NCI-H2227 treated with DMSO at 0.1 percent for 48 hours (cell line): ENCODE results near the gene COPS9.

ENCODE experiments used
- DNase-seq: peaks from one replicate; lab custom pipeline; 2025; lab: John Stamatoyannopoulos, UW

Gene COPS9

DNA sequence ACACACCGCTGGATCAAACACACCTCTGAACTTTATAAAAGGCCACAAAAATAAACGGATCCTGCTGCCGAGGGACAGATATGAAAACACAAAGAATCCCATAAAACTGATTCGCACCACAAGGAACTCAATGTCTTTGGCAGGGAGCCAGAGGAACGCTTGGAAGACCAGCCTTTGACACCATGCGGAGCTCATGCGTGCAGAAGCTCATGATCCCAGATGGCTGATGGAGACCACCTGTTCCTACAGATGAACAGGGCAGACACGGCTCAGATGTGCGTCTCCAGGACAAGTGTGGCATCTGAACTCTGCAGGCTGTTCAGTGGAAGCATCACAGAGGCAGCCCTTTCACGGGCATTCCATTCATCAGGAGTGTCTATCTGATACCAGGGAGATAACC lies 24.9 kb downstream of the COPS9 start:
- DNase-seq: no peak

DNA sequence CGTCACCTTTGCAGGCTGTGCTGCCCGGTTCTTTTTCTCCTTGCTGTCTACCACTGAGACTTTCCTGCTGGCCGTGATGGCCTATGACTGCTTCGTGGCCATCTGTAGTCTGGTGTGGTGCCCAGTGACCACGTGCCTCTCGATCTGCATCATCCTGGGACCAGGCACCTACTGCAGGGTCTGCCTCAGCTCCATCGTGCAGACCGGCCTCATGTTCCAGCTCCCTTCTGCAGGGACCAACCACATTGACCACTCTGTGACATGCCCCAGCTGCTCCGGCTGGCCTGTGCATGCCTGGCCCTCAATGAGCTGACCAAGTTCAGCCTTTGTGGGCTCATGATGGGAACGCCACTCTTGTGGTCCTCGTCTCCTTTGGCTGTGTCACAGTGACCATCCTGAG lies 26.7 kb downstream of the COPS9 start:
- no peak for DNase-seq

DNA sequence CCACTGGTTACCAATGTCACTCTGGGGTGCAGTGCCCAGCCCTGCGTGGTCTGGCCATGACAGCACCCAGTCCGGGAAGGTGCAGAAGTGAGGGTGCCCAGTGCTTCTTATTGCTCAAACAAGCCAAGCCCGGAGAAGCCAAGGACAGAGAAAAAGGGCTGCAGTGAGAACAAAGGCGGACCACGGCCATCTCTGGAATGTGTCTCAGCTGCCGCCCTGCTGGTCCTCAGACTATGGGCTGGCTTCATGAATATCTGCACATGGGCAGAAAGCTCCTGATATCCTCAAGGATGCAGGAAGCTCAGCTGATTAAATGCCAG lies 28.7 kb downstream of the COPS9 start:
- DNase-seq: no peak

DNA sequence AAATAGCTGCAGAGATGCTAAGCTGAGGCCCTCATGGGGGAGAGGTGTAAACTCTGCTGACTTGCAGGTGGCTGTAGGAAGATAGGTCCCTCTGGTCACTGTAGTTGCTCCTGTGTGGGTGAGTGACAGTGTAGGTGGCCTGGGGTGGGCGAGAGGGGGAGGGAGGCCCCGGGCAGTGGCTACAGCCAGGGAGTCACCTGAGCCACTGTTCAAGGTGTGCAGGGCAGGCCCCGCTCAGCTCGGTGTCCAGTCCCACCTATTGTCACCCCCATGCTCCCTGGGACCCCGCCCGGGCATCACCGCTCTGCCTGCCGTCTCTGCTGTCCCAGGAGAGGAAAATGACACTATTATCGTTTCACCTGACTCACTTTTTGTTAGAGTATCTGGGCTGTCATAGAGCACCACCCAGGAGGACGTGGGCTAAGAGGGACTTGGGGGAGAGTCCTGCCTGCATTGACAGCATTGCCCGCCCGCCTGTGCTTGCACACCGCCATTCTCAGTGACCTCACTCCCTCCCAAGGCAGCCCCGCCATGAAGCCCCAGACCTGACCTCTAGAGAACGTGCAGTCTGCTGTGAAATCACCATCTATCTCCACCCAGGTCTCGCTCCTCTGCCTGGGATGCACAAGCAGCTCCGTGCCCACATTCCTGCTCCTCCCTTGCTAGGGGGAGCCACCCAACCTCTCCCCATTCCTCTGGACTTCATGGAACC lies 29.2 kb downstream of the COPS9 start:
- DNase-seq: no peak

- no peak for DNase-seq
Observed at GRCh38 chr2:240105982-240106381, 30.1 kb downstream of the COPS9 start.

DNA sequence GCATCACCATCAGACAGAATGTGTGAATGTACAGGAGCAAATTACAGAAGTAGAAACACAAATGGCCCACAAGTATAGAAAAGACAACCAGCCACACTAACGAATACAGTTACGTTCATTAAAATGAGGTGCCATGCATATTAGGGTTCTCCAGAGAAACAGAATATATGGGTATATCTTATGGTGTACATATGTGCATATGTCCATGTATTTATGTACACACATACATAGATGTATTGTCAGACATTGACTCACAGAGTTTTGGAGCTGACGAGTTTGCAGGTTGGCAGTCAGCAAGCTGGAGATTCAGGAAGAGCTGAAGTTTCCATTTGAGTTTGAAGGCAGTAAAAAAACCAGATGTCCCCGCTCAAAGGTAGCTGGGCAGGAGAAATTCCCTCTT lies 33.0 kb downstream of the COPS9 start:
- no peak for DNase-seq

DNA sequence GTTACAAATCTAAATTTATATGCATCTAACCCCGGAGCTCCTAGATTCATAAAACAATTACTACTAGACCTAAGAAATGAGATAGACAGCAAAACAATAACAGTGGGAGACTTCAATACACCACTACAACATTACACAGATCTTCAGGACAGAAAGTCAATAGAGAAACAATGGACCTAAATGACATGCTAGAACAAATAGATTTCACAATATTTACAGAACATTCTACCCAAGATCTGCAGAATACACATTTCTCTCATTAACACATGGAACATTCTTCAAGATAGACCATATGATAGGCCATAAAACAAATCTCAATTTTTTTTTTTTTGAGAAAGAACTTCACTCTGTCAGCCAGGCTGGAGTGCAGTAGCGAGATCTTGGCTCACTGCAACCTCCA lies 37.8 kb downstream of the COPS9 start:
- DNase-seq: no peak

DNA sequence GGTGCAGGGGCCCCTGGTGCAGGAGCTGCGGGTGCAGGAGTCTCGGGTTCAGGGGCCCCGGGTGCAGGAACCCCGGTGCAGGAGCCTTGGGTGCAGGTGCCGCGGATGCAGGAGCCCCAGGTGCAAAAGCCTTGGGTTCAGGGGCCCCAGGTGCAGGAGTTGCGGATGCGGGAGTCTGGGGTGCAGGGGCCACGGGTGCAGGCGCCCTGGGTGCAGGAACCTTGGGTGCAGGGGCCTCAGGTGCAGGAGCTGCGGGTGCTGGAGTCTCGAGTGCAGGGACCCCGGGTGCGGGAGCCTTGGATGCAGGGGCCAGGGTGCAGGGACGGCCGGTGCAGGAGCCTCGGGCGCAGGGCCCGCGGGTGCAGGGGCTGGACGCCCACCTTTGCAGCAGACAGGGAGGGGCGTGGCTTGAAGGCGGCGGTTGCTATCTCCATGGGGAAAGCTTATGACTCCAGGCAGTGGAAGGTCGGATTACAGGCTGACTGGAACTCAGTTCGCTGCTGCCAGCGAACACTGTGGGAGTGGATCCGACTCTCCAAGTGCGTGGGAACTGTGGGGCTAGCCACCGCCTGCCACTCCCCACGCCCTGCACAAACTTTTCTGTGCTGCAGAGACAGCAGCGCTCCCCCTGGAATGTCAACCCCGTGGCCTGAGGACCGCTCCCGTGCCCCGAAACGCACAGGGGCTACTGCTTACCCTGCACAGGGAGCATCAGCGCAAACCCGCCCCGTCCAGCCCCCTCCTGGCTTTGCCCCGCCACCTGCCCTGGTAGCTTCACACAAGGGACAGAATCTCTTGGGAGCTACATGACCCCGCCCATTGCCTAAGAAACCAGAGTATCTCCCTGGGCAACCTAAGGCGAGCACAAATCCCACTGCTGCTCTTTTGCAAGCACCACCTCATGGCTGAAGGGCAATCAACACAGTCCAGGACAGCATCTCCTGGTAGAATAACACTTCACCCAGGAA lies 40.3 kb downstream of the COPS9 start:
- DNase-seq: no peak

DNA sequence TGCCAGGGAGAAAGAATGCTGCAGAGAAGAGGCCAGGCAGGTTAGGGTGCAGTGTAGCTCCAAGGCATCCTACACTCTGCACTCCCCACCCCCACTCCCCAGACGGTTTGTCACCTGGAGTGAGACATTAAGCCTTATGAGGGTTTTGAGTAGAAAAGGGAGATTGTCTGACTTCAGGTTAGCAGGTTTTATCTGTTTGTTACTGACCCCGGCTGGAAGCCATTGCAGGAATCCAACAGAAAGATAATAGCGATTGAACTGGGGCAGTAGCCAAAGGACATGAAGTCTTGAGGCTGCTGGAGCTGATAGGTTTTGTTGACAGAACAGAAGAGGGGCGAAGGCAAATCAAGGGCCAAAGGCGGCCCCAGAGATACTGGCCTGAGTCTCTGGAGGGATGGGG lies 46.8 kb downstream of the COPS9 start:
- DNase-seq: no peak

DNA sequence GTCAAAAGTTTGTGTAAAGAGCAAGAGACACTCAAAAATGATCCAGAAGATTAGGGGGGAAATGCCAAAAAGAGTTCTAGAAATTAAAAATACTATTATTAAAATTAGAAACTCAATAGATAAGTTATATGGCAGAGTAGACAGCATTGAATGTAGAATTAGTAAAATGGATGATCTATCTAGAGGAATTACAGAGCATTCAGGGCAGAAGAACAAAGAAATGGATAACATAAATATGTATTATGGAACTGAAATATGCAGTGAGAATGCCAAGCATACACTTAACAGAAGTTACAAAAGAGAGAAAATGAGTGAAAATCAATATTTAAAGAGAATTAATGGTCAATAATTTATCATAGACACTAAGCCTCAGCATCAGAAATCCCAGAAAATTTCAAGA lies 49.5 kb downstream of the COPS9 start:
- no peak for DNase-seq
